K562 (cell line): ENCODE data around the gene CLTB. TPM values are rescaled to one million over a fixed set of nuclear protein-coding genes. Genes with fewer than 3 reads are reported as not detected.

Source experiments
- ARNT ChIP-seq, 2 experiments: fragments of 450-650 bp; IDR thresholded peaks; 2 replicates each; pipeline ENCODE4 v1.6.1; 2016; ENCODE audit warnings: mild to moderate bottlenecking in 1 of 2
- GATAD2B ChIP-seq: fragments of 450-650 bp; IDR thresholded peaks from 2 replicates; pipeline ENCODE4 v1.6.1; 2017; ENCODE audit warnings: mild to moderate bottlenecking, borderline replicate concordance
- NCOA6 ChIP-seq: fragments of 450-650 bp; IDR thresholded peaks from 2 replicates; pipeline ENCODE4 v1.6.1; 2017; ENCODE audit warnings: mild to moderate bottlenecking
- NFIC ChIP-seq: fragments of 450-650 bp; IDR thresholded peaks from 2 replicates; pipeline ENCODE4 v1.6.1; 2017; ENCODE audit warnings: mild to moderate bottlenecking, inconsistent platforms
- TAF9B ChIP-seq: fragments of 450-650 bp; IDR thresholded peaks from 2 replicates; pipeline ENCODE4 v1.6.1; 2018; ENCODE audit warnings: mild to moderate bottlenecking; ENCODE audit not compliant: partially characterized antibody
- TCF7L2 ChIP-seq: fragments of 150-350 bp; IDR thresholded peaks from 2 replicates; pipeline ENCODE4 v1.6.1; 2016; ENCODE audit warnings: low read depth, mild to moderate bottlenecking, low read length, moderate library complexity
- ZNF133 ChIP-seq: fragments of 250-450 bp; sonication (Bioruptor Pico); IDR thresholded peaks from 2 replicates; pipeline ENCODE4 v1.4.0; 2020; ENCODE audit warnings: mild to moderate bottlenecking
- ZNF274 ChIP-seq: IDR thresholded peaks from 2 replicates; pipeline ENCODE4 v1.6.1; 2011; ENCODE audit warnings: low read depth, mild to moderate bottlenecking, low read length, moderate library complexity, borderline replicate concordance
- polyA plus RNA-seq, 8 experiments: library from polyadenylated mRNA; depleted of rRNA in 4 of 8; stranded (reverse) in 5 of 8; unstranded in 3 of 8; fragments of >200 nt; fragmentation: Nextera tagmentation in 2 of 8; fragmentation: Illumina TruSeq in 1 of 8; extraction: Ambion mirVana in 2 of 8; extraction: Trizol in 1 of 8; gene quantifications; 2 replicates each; pipeline versions ENCODE4 v1.2.1 to v1.2.3, GENCODE V29; 2011 to 2014; ENCODE audit warnings: inconsistent platforms in 1 of 8, missing spikeins in 1 of 8
- total RNA-seq, 7 experiments: library from RNA; depleted of rRNA in 6 of 7; stranded (reverse); fragments of >200 nt in 6 of 7; fragmentation: Illumina TruSeq in 2 of 7; extraction: Trizol in 2 of 7; gene quantifications; 2 replicates each; pipeline versions ENCODE4 v1.2.1 to v1.2.3, GENCODE V29; 2011 to 2021; ENCODE audit warnings: low replicate concordance in 1 of 7
- TF ChIP-seq, protein P1 (sequence below), 3 experiments: fragments of 200-800 bp in 1 of 3; sonication (Bioruptor generic) in 1 of 3; sonication (generic) in 1 of 3; formaldehyde crosslinking in 1 of 3; IDR thresholded peaks; 2 replicates each; pipeline versions ENCODE4 v1.6.1 to v1.8.0; 2016 to 2022; ENCODE audit warnings: mild to moderate bottlenecking in 2 of 3, missing compliant biosample characterization in 2 of 3, missing genetic modification characterization in 2 of 3, missing genetic modification reagents in 1 of 3
- TF ChIP-seq, protein P2 (sequence below): fragments of 450-650 bp; IDR thresholded peaks from one replicate; pipeline ENCODE4 v1.6.1; 2018; ENCODE audit warnings: mild to moderate bottlenecking, moderate library complexity; ENCODE audit not compliant: partially characterized antibody
- TF ChIP-seq, protein P3 (sequence below): sonication (generic); formaldehyde crosslinking; IDR thresholded peaks from 2 replicates; pipeline ENCODE4 v1.8.1; 2023; ENCODE audit warnings: missing genetic modification reagents, mild to moderate bottlenecking, borderline replicate concordance
- TF ChIP-seq, protein P4 (sequence below), 3 experiments: IDR thresholded peaks in 2 of 3; conservative IDR thresholded peaks in 1 of 3; 2 replicates each; pipeline ENCODE4 v1.5.1; 2011 to 2012; ENCODE audit warnings: low read length in 3 of 3, mild to moderate bottlenecking in 3 of 3, control low read depth in 2 of 3, improper control_type of control experiment in 1 of 3, inconsistent platforms in 1 of 3, low read depth in 1 of 3, mixed read lengths in 1 of 3, moderate library complexity in 1 of 3; ENCODE audit not compliant: insufficient read depth in 2 of 3
- TF ChIP-seq, protein P5 (sequence below): fragments of 250-450 bp; sonication (Bioruptor Pico); IDR thresholded peaks from 2 replicates; pipeline ENCODE4 v1.5.1; 2021; ENCODE audit warnings: mild to moderate bottlenecking

The CLTB gene
- total and polyA plus RNA-seq, 9 of the 15 experiments (the other 6 are each of a cell fraction or from before 2014, with no cell fraction given), result 1.8 to 117 (median 39.0) TPM

DNA sequence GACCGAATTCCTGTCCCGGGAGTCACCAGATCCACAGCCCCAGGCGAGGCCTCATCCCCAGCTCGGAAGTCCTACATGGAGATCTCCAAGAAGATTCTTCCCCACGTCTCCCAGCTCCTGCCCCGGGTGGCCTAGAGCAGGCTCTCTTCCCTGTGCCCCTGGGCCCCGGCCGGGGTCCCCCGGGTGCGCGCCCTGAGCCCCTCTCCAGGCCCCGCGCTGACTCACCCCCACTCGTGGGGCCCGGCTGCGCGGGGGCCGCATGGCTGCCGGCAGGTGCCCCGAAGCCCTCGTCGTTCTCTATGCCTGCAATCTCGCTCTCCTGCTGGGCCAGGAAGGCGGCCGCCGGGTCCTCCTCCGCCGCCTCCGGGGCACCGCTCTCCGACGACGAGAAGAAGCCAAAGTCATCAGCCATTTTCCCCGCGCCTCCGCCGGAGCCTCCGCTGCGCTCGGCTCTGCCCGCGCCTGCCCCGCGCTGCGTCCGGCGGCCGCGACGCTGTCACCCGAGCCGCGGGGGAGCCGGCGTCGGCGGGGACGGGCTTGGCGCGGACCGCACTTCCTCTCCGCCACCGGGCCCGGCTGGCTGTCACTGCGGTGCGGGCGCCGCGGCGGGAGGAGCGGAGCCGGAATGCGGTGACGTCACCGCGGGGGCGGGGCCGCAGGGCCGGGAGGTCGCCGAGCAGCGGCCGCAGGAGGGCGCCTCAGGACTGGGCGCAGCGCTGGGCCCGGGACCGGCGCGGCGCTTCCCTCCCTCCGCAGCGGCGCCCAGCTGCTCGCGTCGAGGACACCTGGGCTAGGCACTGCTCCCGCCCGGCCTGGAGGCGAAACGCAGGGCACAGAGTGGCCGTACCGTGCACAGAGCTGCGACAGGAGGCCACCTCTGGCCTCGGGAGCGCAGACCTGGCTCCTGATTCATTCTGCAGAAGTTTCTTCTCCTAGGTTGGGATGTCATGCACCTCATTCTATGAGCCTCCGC is at the start of gene CLTB (continued):
- TF ChIP-seq ZNF274 (no peak), TCF7L2 (no peak), NCOA6 (no peak), ZNF133 (CRISPR knock-in tag) (no peak), TAF9B (no peak), GATAD2B (peak; percentile 98), NFIC (no peak), ARNT (IDR thresholded peaks at IDR 0.05) (no peak)
- TF ChIP-seq, protein P1, sequence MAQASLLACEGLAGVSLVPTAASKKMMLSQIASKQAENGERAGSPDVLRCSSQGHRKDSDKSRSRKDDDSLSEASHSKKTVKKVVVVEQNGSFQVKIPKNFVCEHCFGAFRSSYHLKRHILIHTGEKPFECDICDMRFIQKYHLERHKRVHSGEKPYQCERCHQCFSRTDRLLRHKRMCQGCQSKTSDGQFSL (CRISPR knock-in tag; IDR thresholded peaks at IDR 0.05), result peak; percentile 75; the same call in 1 of the 2 replicates
- TF ChIP-seq, protein P1 (tag; IDR thresholded peaks at IDR 0.05), result no peak
- TF ChIP-seq, protein P2, sequence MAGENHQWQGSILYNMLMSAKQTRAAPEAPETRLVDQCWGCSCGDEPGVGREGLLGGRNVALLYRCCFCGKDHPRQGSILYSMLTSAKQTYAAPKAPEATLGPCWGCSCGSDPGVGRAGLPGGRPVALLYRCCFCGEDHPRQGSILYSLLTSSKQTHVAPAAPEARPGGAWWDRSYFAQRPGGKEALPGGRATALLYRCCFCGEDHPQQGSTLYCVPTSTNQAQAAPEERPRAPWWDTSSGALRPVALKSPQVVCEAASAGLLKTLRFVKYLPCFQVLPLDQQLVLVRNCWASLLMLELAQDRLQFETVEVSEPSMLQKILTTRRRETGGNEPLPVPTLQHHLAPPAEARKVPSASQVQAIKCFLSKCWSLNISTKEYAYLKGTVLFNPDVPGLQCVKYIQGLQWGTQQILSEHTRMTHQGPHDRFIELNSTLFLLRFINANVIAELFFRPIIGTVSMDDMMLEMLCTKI, result no peak
- TF ChIP-seq, protein P3, sequence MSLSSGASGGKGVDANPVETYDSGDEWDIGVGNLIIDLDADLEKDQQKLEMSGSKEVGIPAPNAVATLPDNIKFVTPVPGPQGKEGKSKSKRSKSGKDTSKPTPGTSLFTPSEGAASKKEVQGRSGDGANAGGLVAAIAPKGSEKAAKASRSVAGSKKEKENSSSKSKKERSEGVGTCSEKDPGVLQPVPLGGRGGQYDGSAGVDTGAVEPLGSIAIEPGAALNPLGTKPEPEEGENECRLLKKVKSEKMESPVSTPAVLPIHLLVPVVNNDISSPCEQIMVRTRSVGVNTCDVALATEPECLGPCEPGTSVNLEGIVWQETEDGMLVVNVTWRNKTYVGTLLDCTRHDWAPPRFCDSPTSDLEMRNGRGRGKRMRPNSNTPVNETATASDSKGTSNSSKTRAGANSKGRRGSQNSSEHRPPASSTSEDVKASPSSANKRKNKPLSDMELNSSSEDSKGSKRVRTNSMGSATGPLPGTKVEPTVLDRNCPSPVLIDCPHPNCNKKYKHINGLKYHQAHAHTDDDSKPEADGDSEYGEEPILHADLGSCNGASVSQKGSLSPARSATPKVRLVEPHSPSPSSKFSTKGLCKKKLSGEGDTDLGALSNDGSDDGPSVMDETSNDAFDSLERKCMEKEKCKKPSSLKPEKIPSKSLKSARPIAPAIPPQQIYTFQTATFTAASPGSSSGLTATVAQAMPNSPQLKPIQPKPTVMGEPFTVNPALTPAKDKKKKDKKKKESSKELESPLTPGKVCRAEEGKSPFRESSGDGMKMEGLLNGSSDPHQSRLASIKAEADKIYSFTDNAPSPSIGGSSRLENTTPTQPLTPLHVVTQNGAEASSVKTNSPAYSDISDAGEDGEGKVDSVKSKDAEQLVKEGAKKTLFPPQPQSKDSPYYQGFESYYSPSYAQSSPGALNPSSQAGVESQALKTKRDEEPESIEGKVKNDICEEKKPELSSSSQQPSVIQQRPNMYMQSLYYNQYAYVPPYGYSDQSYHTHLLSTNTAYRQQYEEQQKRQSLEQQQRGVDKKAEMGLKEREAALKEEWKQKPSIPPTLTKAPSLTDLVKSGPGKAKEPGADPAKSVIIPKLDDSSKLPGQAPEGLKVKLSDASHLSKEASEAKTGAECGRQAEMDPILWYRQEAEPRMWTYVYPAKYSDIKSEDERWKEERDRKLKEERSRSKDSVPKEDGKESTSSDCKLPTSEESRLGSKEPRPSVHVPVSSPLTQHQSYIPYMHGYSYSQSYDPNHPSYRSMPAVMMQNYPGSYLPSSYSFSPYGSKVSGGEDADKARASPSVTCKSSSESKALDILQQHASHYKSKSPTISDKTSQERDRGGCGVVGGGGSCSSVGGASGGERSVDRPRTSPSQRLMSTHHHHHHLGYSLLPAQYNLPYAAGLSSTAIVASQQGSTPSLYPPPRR (CRISPR knock-in tag), result no peak
- TF ChIP-seq, protein P4, sequence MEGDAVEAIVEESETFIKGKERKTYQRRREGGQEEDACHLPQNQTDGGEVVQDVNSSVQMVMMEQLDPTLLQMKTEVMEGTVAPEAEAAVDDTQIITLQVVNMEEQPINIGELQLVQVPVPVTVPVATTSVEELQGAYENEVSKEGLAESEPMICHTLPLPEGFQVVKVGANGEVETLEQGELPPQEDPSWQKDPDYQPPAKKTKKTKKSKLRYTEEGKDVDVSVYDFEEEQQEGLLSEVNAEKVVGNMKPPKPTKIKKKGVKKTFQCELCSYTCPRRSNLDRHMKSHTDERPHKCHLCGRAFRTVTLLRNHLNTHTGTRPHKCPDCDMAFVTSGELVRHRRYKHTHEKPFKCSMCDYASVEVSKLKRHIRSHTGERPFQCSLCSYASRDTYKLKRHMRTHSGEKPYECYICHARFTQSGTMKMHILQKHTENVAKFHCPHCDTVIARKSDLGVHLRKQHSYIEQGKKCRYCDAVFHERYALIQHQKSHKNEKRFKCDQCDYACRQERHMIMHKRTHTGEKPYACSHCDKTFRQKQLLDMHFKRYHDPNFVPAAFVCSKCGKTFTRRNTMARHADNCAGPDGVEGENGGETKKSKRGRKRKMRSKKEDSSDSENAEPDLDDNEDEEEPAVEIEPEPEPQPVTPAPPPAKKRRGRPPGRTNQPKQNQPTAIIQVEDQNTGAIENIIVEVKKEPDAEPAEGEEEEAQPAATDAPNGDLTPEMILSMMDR (IDR thresholded peaks at IDR 0.05 in 2 of 3, conservative IDR thresholded peaks at IDR 0.05 in 1 of 3; ENCODE audit: insufficient read depth in 2 of 3, low read depth in 1 of 3, low read length in 3 of 3), result peak; percentile 59 to 95 (median 94); a peak in 5 of 6 replicates
- TF ChIP-seq, protein P5, sequence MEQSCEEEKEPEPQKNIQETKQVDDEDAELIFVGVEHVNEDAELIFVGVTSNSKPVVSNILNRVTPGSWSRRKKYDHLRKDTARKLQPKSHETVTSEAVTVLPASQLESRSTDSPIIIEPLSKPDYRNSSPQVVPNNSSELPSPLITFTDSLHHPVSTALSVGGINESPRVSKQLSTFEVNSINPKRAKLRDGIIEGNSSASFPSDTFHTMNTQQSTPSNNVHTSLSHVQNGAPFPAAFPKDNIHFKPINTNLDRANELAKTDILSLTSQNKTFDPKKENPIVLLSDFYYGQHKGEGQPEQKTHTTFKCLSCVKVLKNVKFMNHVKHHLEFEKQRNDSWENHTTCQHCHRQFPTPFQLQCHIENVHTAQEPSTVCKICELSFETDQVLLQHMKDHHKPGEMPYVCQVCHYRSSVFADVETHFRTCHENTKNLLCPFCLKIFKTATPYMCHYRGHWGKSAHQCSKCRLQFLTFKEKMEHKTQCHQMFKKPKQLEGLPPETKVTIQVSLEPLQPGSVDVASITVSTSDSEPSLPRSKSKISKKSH (CRISPR knock-in tag), result no peak
